HFF-Myc (cell line): ENCODE data around the gene PRMT5.
"Not testable (repeated sequence)": the region's sequence is repeated elsewhere in the genome, so short reads cannot be mapped to it uniquely, and the experiment has no call there.

Experiments used
- DNase-seq: peaks from one replicate; pipeline ENCODE4 v3.0.0-alpha.2; 2011; ENCODE audit warnings: low read depth; ENCODE audit errors: extremely low read depth
- H3K4me3 ChIP-seq: replicated peaks from 2 replicates; pipeline ENCODE4 v1.5.1; 2011; ENCODE audit warnings: low read depth, mild to moderate bottlenecking, control low read depth, low read length
- TF ChIP-seq, protein P1 (sequence below): IDR thresholded peaks from 2 replicates; pipeline ENCODE4 v1.5.1; 2012; ENCODE audit warnings: mild to moderate bottlenecking, low read depth, low read length, control low read depth; ENCODE audit errors: missing control alignments

The PRMT5 gene

DNA sequence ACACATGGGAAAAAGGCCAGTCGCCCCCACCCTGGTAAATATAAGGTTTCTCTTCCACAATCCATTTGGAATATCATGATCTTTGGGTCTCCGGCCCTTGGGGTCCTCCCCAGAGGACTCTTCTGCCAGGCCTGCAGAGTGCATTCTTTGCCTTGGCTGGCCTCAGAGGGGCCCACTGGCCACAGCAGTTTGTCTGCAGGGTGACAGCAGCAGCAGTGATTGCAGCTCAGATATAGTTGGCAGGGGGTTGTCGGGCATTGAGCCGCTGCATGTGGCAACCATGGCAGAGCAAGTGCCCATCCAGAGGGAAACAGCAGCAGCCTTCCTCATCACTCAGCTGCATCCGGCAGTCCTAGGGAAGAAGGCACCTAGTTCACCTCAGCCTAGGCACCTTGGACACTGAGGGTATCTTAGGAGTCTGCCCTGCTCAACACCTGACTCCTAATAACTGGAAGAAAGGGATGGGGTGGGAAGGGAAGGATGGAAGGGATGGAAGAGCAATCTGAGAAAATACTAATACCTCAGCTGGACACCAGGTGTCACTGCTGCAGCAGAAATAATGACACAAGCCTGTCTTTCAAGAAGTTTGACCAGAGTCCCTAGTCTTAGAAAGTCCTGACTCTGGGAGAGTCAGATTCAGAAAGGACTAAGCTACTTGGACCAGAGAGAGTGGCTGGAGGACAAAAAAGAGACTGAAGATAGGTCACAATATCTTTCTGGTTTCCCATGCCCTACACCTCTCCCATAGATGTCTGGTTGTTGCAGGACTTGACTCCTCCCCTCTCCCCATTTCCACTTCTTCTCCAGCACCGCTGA, 44.2 kb upstream of the PRMT5 start:
- TF ChIP-seq, protein P1, sequence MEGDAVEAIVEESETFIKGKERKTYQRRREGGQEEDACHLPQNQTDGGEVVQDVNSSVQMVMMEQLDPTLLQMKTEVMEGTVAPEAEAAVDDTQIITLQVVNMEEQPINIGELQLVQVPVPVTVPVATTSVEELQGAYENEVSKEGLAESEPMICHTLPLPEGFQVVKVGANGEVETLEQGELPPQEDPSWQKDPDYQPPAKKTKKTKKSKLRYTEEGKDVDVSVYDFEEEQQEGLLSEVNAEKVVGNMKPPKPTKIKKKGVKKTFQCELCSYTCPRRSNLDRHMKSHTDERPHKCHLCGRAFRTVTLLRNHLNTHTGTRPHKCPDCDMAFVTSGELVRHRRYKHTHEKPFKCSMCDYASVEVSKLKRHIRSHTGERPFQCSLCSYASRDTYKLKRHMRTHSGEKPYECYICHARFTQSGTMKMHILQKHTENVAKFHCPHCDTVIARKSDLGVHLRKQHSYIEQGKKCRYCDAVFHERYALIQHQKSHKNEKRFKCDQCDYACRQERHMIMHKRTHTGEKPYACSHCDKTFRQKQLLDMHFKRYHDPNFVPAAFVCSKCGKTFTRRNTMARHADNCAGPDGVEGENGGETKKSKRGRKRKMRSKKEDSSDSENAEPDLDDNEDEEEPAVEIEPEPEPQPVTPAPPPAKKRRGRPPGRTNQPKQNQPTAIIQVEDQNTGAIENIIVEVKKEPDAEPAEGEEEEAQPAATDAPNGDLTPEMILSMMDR: peak; percentile 67
- DNase-seq: no peak
- H3K4me3 ChIP-seq: no peak overlapping the region

DNA sequence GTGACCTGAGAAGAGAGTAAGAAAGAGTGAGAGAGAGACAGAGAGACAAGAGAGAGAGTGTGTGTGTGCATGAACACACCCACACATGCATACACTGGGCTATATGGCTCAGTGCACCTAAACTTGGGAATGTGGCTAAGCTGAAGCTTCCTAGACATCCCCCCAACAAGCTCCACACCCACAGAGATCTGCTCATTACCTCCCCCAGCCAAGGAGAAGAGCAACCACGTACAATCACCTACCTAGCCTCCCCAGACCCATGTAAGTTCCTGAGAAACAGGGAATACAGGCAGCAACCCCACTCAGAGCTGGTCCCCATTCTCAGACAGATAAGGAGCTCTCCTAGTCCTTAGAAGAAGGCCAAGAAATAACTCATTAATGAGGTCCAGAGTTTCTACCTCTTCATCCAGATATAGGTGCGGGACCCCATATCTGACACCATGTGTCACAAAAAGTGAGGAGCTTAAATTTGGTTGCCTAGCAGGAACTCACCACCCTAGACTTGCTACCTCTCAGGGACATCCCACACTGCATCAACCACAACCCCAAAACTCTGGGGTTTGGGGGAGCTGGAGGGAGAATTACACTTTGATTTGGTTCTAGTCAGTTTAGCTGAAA, 43.2 kb upstream of the PRMT5 start:
- no peak overlapping the region for H3K4me3 ChIP-seq
- no peak for DNase-seq
- TF ChIP-seq, protein P1: no peak

DNA sequence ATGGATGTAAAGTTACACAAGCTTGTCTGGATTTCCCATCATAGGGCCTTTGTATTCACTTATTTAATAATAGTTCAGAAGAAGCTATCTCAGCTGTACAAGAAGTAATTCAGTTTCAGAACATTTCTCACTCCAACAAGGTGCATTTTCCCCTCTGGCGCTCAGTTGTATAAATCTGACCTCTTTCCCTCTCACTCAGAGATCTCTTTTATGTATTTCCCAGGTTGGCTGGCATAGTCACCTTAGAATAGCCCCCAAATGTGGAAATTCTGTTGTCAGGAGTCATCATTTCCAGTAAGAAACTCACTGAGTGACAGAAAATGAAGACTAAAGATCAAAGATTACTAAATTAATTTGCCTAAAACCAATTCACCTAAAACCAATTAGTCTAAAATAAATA, 42.0 kb upstream of the PRMT5 start:
- no peak overlapping the region for H3K4me3 ChIP-seq
- TF ChIP-seq, protein P1: no peak

DNA sequence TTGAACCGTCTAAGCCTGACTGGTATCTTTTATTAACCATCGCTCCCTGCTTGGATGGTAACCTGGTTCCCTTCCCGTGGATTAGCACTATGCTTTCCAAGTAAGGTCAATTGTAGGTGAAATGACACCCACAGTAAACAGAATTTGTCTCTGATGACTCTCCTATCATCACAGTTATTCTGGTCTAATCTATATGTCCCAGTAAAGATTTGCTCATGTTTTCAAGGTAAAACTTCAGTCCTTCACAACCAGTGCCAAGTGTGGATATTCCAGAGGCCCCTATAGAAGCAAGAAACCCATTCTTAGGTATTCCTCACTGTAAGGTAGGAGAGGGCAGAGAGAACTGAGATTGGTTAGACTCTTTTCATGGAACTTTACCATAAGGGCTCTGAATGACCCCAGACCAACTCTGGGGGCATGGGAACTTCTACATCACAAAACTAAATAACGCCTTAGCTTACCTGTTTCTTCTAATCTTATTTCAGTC, 37.6 kb upstream of the PRMT5 start:
- DNase-seq: no peak
- H3K4me3 ChIP-seq: no peak overlapping the region
- TF ChIP-seq, protein P1: no peak

More for the DNA sequence above, 42.0 kb upstream of the PRMT5 start:
- DNase-seq: no peak

DNA sequence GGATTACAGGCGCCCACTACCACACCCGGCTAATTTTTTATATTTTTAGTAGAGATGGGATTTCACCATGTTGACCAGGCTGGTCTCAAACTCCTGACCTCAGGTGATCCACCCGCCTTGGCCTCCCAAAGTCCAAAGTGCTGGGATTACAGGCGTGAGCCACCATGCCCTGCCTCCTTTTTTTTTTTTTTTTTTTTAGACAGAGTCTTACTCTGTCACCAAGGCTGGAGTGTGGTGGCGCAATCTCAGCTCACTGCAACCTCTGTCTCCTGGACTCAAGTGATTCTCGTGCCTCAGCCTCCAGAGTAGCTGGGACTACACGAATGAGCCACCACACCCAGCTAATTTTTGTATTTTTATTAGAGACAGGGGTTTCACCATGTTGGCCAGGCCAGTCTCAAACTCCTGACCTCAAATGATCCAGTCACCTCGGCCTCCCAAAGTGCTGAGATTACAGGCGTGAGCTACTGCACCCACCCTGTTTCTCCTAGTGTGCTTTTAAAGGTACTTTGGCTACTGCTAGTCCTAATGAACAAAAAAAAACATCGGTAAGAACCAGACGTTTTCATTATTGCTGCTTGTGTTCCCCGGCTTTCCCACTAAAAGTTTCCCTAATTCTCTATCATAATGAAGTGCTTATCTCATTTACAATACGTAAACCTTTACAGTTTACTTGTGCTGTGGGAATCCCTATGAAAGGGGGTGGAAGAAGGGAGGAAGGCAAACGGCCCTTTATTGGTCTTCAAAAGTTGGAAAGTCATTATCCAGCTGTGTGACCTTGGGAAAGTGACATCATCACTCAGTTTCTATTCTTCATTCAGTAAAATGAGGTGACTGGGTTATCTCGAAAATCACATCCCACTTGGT, 37.0 kb upstream of the PRMT5 start:
- H3K4me3 ChIP-seq, DNase-seq: not testable (repeated sequence)

DNA sequence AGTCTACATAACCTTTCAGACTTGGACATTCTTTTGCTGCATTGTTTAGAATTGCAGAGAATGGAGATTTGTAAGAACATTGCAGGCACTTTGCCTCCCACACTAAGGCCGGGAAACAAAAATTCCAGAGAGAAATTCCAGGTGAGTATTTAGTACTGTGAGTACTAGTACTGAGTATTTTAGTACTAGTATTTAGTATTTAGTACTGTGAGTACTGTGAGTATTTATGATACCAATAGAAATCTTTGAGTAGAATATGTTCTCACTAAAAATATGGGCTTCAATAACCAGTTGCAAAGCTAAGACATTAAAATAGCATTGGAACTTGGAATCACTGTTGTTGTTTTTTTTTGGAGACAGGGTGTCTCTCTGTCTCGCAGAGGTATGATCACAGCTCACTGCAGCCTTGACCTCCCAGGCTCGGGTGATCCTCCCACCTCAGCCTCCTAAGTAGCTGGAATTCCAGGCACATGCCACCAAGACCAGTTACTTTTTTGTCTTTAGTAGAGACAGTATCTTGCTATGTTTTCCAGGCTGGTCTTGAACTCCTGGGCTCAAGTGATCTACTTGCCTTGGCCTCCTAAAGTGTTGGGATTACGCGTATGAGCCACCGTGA, 33.0 kb upstream of the PRMT5 start:
- TF ChIP-seq, protein P1: no peak
- no peak overlapping the region for H3K4me3 ChIP-seq
- DNase-seq: no peak
